Astrocyte of the spinal cord (primary cell): ENCODE data around the gene ZBTB16.
A peak's percentile ranks its signal among the peaks of the same experiment; 100 is the strongest.

Experiments
- DNase-seq: peaks from one replicate; pipeline ENCODE4 v3.0.0; 2011; ENCODE audit warnings: low read depth, low spot score
- H3K4me3 ChIP-seq: 2 replicates; pipeline ENCODE4 v1.5.1; 2011; ENCODE audit warnings: low read depth, mild to moderate bottlenecking, low read length, moderate library complexity
- CTCF ChIP-seq: IDR thresholded peaks from 2 replicates; pipeline ENCODE4 v1.5.1; 2012; ENCODE audit warnings: low read depth, mild to moderate bottlenecking, low read length, inconsistent platforms
- in situ Hi-C: cut with HindIII; loops from 2 replicates; pipeline ENCODE4 v1.10.0; 2017; ENCODE audit warnings: low sequenced_read_pairs

The ZBTB16 gene

GRCh38 chr11:114166362-114166761 is 106.9 kb downstream of the ZBTB16 start:
- no peak for TF ChIP-seq CTCF
- in situ Hi-C loops: no loop called here
- H3K4me3 ChIP-seq: no peak overlapping the region

GRCh38 chr11:114166897-114167323 is 107.4 kb downstream of the ZBTB16 start:
- DNase-seq: peak; percentile 97
- no peak for TF ChIP-seq CTCF
- in situ Hi-C loops: no loop called here
- no peak overlapping the region for H3K4me3 ChIP-seq

More at GRCh38 chr11:114166362-114166761, 106.9 kb downstream of the ZBTB16 start:
- peak; percentile 48 for DNase-seq

- no peak overlapping the region for H3K4me3 ChIP-seq
- no peak for DNase-seq
- TF ChIP-seq CTCF: no peak
- in situ Hi-C loops: no loop called here
Observed at GRCh38 chr11:114167355-114167754, 107.8 kb downstream of the ZBTB16 start.

- in situ Hi-C loops: no loop called here
- no peak overlapping the region for H3K4me3 ChIP-seq
- DNase-seq: no peak
- TF ChIP-seq CTCF: no peak
Observed at GRCh38 chr11:114167771-114168448, 108.4 kb downstream of the ZBTB16 start.

GRCh38 chr11:114168691-114169090 is 109.2 kb downstream of the ZBTB16 start:
- H3K4me3 ChIP-seq: no peak overlapping the region
- TF ChIP-seq CTCF: no peak
- in situ Hi-C loops: no loop called here
- no peak for DNase-seq

GRCh38 chr11:114169321-114169749 is 109.8 kb downstream of the ZBTB16 start:
- no peak for TF ChIP-seq CTCF
- in situ Hi-C loops: no loop called here

GRCh38 chr11:114169821-114170220 is 110.3 kb downstream of the ZBTB16 start:
- no peak for DNase-seq
- in situ Hi-C loops: no loop called here
- no peak for TF ChIP-seq CTCF
- no peak overlapping the region for H3K4me3 ChIP-seq

More at GRCh38 chr11:114169321-114169749, 109.8 kb downstream of the ZBTB16 start:
- no peak overlapping the region for H3K4me3 ChIP-seq
- no peak for DNase-seq
